Hepatocyte (in vitro differentiated cells): ENCODE data around the gene OSBPL3. TPM values are rescaled to one million over a fixed set of nuclear protein-coding genes. Genes with fewer than 3 reads are reported as not detected.

Experiments
- DNase-seq: peaks from one replicate; pipeline ENCODE4 v3.0.0-alpha.2; 2016; ENCODE audit warnings: low spot score
- H2AFZ ChIP-seq: fragments of 200-600 bp; sonication (generic); 2 replicates; pipeline ENCODE4 v1.6.0; 2016; ENCODE audit warnings: antibody characterized with exemption, mild to moderate bottlenecking
- H3K27ac ChIP-seq: fragments of 200-600 bp; sonication (generic); 2 replicates; pipeline ENCODE4 v1.5.1; 2016; ENCODE audit warnings: mild to moderate bottlenecking
- H3K27me3 ChIP-seq: fragments of 200-600 bp; sonication (generic); 2 replicates; pipeline ENCODE4 v1.6.1; 2016
- H3K36me3 ChIP-seq: fragments of 200-600 bp; sonication (generic); replicated peaks from 2 replicates; pipeline ENCODE4 v1.5.1; 2016; ENCODE audit warnings: low read depth; ENCODE audit not compliant: insufficient read depth
- H3K4me1 ChIP-seq: fragments of 200-600 bp; sonication (generic); 2 replicates; pipeline ENCODE4 v1.5.1; 2016; ENCODE audit warnings: mild to moderate bottlenecking, moderate library complexity; ENCODE audit not compliant: insufficient read depth
- H3K4me2 ChIP-seq: fragments of 200-600 bp; sonication (generic); 2 replicates; pipeline ENCODE4 v1.6.0; 2016
- H3K4me3 ChIP-seq: fragments of 200-600 bp; sonication (generic); 2 replicates; pipeline ENCODE4 v1.5.1; 2016; ENCODE audit warnings: mild to moderate bottlenecking
- H3K79me2 ChIP-seq: fragments of 200-600 bp; sonication (generic); 2 replicates; pipeline ENCODE4 v1.6.0; 2017; ENCODE audit warnings: mild to moderate bottlenecking
- H3K9me2 ChIP-seq: fragments of 200-600 bp; sonication (generic); replicated peaks from 2 replicates; pipeline ENCODE4 v1.6.0; 2017; ENCODE audit warnings: mild to moderate bottlenecking; ENCODE audit not compliant: insufficient read depth
- H3K9me3 ChIP-seq: fragments of 200-600 bp; sonication (generic); 2 replicates; pipeline ENCODE4 v1.5.1; 2016; ENCODE audit warnings: low read depth, mild to moderate bottlenecking
- H4K20me1 ChIP-seq: fragments of 200-600 bp; sonication (generic); 2 replicates; pipeline ENCODE4 v1.6.0; 2016; ENCODE audit warnings: mild to moderate bottlenecking; ENCODE audit not compliant: insufficient read depth, poor library complexity, severe bottlenecking
- CTCF ChIP-seq: fragments of 200-600 bp; sonication (generic); IDR thresholded peaks from 2 replicates; pipeline ENCODE4 v1.5.1; 2016; ENCODE audit warnings: antibody characterized with exemption, mild to moderate bottlenecking; ENCODE audit not compliant: poor library complexity
- EZH2 ChIP-seq: fragments of 200-600 bp; sonication (generic); IDR thresholded peaks from 2 replicates; pipeline ENCODE4 v1.6.1; 2016; ENCODE audit warnings: antibody characterized with exemption, mild to moderate bottlenecking, borderline replicate concordance
- EZH2phosphoT487 ChIP-seq: fragments of 200-600 bp; sonication (generic); IDR thresholded peaks from one replicate; pipeline ENCODE4 v1.6.1; 2018; ENCODE audit warnings: antibody characterized with exemption, mild to moderate bottlenecking, low read depth, moderate library complexity; ENCODE audit not compliant: unreplicated experiment, severe bottlenecking
- WGBS: methylation state at CpG from one replicate; pipeline ENCODE4 v1.1.6; 2016; ENCODE audit warnings: low lambda C conversion rate; ENCODE audit errors: missing lambda C conversion rate; 5-methylcytosine and 5-hydroxymethylcytosine counted together
- polyA plus RNA-seq: library from polyadenylated mRNA; unstranded; fragments of >200 nt; fragmentation: Nextera tagmentation; extraction: Ambion mirVana; gene quantifications from 2 replicates; pipeline ENCODE4 v1.2.1, GENCODE V29; 2016
- total RNA-seq: library from RNA; depleted of rRNA; stranded (reverse); fragments of >200 nt; gene quantifications from 2 replicates; pipeline ENCODE4 v1.2.3, GENCODE V29; 2014

Gene OSBPL3
- total and polyA plus RNA-seq, 2 experiments from 2014 or later: 11.4 to 18.0 TPM

GRCh38 chr7:24971333-24972165 lies 8.4 kb downstream of the OSBPL3 start:
- TF ChIP-seq EZH2: no peak
- TF ChIP-seq CTCF: no peak
- no peak for TF ChIP-seq EZH2phosphoT487

GRCh38 chr7:24970676-24971075 lies 9.3 kb downstream of the OSBPL3 start:
- no peaks in the 10 kb centered on the region for H3K9me3 ChIP-seq
- no peak overlapping the region for H3K4me3 ChIP-seq
- no peak for DNase-seq
- TF ChIP-seq EZH2 (no peak), EZH2phosphoT487 (no peak)
- no peak overlapping the region for H3K4me2 ChIP-seq
- H3K27ac ChIP-seq: peak overlapping the region; percentile 60
- H3K79me2 ChIP-seq: peaks cover 87% of the 10 kb centered on the region
- peaks cover 13% of the 10 kb centered on the region for H3K4me1 ChIP-seq
- no peak overlapping the region for H2AFZ ChIP-seq
- WGBS: 72% methylated on average over 4 of the region's 4 CpGs
- no peaks in the 10 kb centered on the region for H3K9me2 ChIP-seq
- H4K20me1 ChIP-seq: no peaks in the 10 kb centered on the region
- H3K27me3 ChIP-seq: no peaks in the 10 kb centered on the region
- no peaks in the 10 kb centered on the region for H3K36me3 ChIP-seq

More at GRCh38 chr7:24971333-24972165, 8.4 kb downstream of the OSBPL3 start:
- Histone ChIP-seq H3K36me3 (no peaks in the 10 kb centered on the region), H3K9me2 (no peaks in the 10 kb centered on the region), H3K4me3 (no peak overlapping the region), H3K27ac (peak overlapping the region; percentile 60), H4K20me1 (no peaks in the 10 kb centered on the region), H3K27me3 (no peaks in the 10 kb centered on the region), H3K4me2 (peak overlapping the region; percentile 8), H3K79me2 (peaks cover 94% of the 10 kb centered on the region), H3K9me3 (no peaks in the 10 kb centered on the region), H3K4me1 (peaks cover 8% of the 10 kb centered on the region), H2AFZ (no peak overlapping the region)
- DNase-seq: peak; percentile 33
- WGBS: 58% methylated on average over 9 of the region's 9 CpGs

GRCh38 chr7:24968165-24968564 lies 11.8 kb downstream of the OSBPL3 start:
- H3K9me2 ChIP-seq: no peaks in the 10 kb centered on the region
- H3K4me2 ChIP-seq: no peak overlapping the region
- H3K27ac ChIP-seq: no peak overlapping the region
- no peaks in the 10 kb centered on the region for H3K36me3 ChIP-seq
- DNase-seq: no peak
- H3K27me3 ChIP-seq: no peaks in the 10 kb centered on the region
- no peaks in the 10 kb centered on the region for H4K20me1 ChIP-seq
- 93% methylated on average over 9 of the region's 9 CpGs for WGBS
- H2AFZ ChIP-seq: no peak overlapping the region
- no peak for TF ChIP-seq EZH2phosphoT487
- TF ChIP-seq CTCF: no peak
- H3K79me2 ChIP-seq: peaks cover 79% of the 10 kb centered on the region
- peaks cover 13% of the 10 kb centered on the region for H3K4me1 ChIP-seq
- no peaks in the 10 kb centered on the region for H3K9me3 ChIP-seq
- H3K4me3 ChIP-seq: no peak overlapping the region

GRCh38 chr7:24967696-24968095 lies 12.3 kb downstream of the OSBPL3 start:
- Histone ChIP-seq H3K79me2 (peaks cover 79% of the 10 kb centered on the region), H3K4me3 (no peak overlapping the region), H3K27me3 (no peaks in the 10 kb centered on the region), H3K4me2 (no peak overlapping the region), H3K4me1 (peaks cover 12% of the 10 kb centered on the region), H3K9me3 (no peaks in the 10 kb centered on the region), H3K36me3 (no peaks in the 10 kb centered on the region), H3K9me2 (no peaks in the 10 kb centered on the region), H2AFZ (no peak overlapping the region), H3K27ac (no peak overlapping the region), H4K20me1 (no peaks in the 10 kb centered on the region)
- DNase-seq: no peak
- TF ChIP-seq CTCF: no peak
- TF ChIP-seq EZH2: no peak
- no peak for TF ChIP-seq EZH2phosphoT487
- 80% methylated on average over 1 of the region's 1 CpG for WGBS
